SW480 (cell line): ENCODE data around the gene ITLN1.
"Not testable (repeated sequence)": the region's sequence is repeated elsewhere in the genome, so short reads cannot be mapped to it uniquely, and the experiment has no call there.

Experiments
- DNase-seq: peaks from one replicate; pipeline ENCODE4 v3.0.0-alpha.2; 2016; ENCODE audit warnings: low spot score

The ITLN1 gene

GRCh38 chr1:160882582-160882981, 2.4 kb downstream of the ITLN1 start:
- no peak for DNase-seq

- not testable (repeated sequence) for DNase-seq
These were observed 3.7 kb downstream of the ITLN1 start for GRCh38 chr1:160881264-160881663.

GRCh38 chr1:160880216-160880615, 4.8 kb downstream of the ITLN1 start:
- DNase-seq, result no peak

- no peak for DNase-seq
These were observed 5.9 kb downstream of the ITLN1 start for GRCh38 chr1:160879056-160879455.

- DNase-seq, result no peak
These were observed 7.8 kb downstream of the ITLN1 start for GRCh38 chr1:160877221-160877620.

GRCh38 chr1:160876311-160876710, 8.7 kb downstream of the ITLN1 start:
- DNase-seq, result no peak

GRCh38 chr1:160875591-160875990, 9.4 kb downstream of the ITLN1 start:
- DNase-seq, result not testable (repeated sequence)

- DNase-seq, result no peak
These were observed 10.0 kb downstream of the ITLN1 start for GRCh38 chr1:160874935-160875334.

GRCh38 chr1:160868141-160868540, 16.8 kb downstream of the ITLN1 start:
- no peak for DNase-seq

GRCh38 chr1:160867651-160868050, 17.3 kb downstream of the ITLN1 start:
- DNase-seq, result not testable (repeated sequence)

GRCh38 chr1:160866695-160867260, 18.2 kb downstream of the ITLN1 start:
- no peak for DNase-seq

- DNase-seq, result no peak
These were observed 18.8 kb downstream of the ITLN1 start for GRCh38 chr1:160866001-160866694.

GRCh38 chr1:160865337-160865736, 19.6 kb downstream of the ITLN1 start:
- DNase-seq, result no peak

- DNase-seq, result no peak
These were observed 20.8 kb downstream of the ITLN1 start for GRCh38 chr1:160864173-160864572.

- no peak for DNase-seq
These were observed 21.2 kb downstream of the ITLN1 start for GRCh38 chr1:160863774-160864131.

GRCh38 chr1:160863061-160863773, 21.8 kb downstream of the ITLN1 start:
- DNase-seq, result no peak

- DNase-seq, result no peak
These were observed 22.5 kb downstream of the ITLN1 start, which contains the start of gene CD244 for GRCh38 chr1:160862203-160863060. Gene CD244, minus strand, starts transcription at chr1:160862887. Its CDS starts 210 bp downstream, at chr1:160862677.

GRCh38 chr1:160860840-160861505, 24.0 kb downstream of the ITLN1 start:
- DNase-seq, result no peak

GRCh38 chr1:160859166-160859565, 25.8 kb downstream of the ITLN1 start:
- DNase-seq, result no peak

- no peak for DNase-seq
These were observed 26.5 kb downstream of the ITLN1 start for GRCh38 chr1:160858507-160858906.

- no peak for DNase-seq
These were observed 26.9 kb downstream of the ITLN1 start for GRCh38 chr1:160858097-160858496.
